ENCODE data around the gene MDP1. TPM values are rescaled to one million over a fixed set of nuclear protein-coding genes. Genes with fewer than 3 reads are reported as not detected.

Gene MDP1
- total and polyA plus RNA-seq, 2 of the 8 experiments (the other 6 are each of a cell fraction or from before 2014, with no cell fraction given): 17.7 to 32.2 TPM

DNA sequence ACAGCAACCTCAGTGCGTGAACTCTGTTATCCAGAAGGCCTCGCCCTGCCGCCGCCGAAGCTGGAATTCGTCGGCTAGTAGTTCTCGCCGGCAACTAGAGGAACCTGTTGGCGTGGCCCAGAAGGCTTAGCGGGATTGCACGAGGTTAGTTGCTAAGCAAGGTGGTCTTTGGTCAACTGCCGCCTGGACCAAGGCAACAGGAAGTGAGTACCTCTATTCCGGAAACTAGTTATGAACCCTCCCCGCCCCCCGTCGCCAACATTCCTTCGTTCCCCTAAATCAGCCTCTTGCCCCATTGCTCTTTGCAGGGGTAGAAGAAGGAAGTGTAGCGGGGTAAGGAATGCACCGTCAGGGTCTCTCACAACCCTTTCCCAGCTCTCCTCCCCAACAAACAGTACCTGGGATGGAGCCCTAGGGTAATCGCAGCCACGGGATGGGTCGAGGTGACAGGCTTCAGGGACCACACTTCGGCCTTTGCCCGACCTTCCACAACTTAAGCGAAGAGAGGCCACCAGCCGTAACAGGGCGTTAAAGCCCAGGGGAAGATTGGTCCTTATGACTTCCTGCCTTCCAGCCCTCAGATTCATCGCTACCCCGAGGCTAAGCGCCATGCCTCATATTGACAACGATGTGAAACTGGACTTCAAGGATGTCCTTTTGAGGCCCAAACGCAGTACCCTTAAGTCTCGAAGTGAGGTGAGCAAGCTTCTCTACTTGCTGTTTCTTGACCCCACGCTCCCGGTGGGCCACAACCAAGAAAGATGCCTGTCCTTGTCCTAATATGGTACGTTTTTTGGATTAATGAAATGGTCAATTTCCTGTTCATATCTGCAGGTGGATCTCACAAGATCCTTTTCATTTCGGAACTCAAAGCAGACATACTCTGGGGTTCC is 17.0 kb upstream of the MDP1 start, which contains the start of gene GMPR2 (continued):
- TF ChIP-seq, protein P1, sequence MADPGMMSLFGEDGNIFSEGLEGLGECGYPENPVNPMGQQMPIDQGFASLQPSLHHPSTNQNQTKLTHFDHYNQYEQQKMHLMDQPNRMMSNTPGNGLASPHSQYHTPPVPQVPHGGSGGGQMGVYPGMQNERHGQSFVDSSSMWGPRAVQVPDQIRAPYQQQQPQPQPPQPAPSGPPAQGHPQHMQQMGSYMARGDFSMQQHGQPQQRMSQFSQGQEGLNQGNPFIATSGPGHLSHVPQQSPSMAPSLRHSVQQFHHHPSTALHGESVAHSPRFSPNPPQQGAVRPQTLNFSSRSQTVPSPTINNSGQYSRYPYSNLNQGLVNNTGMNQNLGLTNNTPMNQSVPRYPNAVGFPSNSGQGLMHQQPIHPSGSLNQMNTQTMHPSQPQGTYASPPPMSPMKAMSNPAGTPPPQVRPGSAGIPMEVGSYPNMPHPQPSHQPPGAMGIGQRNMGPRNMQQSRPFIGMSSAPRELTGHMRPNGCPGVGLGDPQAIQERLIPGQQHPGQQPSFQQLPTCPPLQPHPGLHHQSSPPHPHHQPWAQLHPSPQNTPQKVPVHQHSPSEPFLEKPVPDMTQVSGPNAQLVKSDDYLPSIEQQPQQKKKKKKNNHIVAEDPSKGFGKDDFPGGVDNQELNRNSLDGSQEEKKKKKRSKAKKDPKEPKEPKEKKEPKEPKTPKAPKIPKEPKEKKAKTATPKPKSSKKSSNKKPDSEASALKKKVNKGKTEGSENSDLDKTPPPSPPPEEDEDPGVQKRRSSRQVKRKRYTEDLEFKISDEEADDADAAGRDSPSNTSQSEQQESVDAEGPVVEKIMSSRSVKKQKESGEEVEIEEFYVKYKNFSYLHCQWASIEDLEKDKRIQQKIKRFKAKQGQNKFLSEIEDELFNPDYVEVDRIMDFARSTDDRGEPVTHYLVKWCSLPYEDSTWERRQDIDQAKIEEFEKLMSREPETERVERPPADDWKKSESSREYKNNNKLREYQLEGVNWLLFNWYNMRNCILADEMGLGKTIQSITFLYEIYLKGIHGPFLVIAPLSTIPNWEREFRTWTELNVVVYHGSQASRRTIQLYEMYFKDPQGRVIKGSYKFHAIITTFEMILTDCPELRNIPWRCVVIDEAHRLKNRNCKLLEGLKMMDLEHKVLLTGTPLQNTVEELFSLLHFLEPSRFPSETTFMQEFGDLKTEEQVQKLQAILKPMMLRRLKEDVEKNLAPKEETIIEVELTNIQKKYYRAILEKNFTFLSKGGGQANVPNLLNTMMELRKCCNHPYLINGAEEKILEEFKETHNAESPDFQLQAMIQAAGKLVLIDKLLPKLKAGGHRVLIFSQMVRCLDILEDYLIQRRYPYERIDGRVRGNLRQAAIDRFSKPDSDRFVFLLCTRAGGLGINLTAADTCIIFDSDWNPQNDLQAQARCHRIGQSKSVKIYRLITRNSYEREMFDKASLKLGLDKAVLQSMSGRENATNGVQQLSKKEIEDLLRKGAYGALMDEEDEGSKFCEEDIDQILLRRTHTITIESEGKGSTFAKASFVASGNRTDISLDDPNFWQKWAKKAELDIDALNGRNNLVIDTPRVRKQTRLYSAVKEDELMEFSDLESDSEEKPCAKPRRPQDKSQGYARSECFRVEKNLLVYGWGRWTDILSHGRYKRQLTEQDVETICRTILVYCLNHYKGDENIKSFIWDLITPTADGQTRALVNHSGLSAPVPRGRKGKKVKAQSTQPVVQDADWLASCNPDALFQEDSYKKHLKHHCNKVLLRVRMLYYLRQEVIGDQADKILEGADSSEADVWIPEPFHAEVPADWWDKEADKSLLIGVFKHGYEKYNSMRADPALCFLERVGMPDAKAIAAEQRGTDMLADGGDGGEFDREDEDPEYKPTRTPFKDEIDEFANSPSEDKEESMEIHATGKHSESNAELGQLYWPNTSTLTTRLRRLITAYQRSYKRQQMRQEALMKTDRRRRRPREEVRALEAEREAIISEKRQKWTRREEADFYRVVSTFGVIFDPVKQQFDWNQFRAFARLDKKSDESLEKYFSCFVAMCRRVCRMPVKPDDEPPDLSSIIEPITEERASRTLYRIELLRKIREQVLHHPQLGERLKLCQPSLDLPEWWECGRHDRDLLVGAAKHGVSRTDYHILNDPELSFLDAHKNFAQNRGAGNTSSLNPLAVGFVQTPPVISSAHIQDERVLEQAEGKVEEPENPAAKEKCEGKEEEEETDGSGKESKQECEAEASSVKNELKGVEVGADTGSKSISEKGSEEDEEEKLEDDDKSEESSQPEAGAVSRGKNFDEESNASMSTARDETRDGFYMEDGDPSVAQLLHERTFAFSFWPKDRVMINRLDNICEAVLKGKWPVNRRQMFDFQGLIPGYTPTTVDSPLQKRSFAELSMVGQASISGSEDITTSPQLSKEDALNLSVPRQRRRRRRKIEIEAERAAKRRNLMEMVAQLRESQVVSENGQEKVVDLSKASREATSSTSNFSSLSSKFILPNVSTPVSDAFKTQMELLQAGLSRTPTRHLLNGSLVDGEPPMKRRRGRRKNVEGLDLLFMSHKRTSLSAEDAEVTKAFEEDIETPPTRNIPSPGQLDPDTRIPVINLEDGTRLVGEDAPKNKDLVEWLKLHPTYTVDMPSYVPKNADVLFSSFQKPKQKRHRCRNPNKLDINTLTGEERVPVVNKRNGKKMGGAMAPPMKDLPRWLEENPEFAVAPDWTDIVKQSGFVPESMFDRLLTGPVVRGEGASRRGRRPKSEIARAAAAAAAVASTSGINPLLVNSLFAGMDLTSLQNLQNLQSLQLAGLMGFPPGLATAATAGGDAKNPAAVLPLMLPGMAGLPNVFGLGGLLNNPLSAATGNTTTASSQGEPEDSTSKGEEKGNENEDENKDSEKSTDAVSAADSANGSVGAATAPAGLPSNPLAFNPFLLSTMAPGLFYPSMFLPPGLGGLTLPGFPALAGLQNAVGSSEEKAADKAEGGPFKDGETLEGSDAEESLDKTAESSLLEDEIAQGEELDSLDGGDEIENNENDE (IDR thresholded peaks at IDR 0.05; ENCODE audit: insufficient replicate concordance, low read length): no peak
- TF ChIP-seq FOSL1 (IDR thresholded peaks at IDR 0.05; ENCODE audit: insufficient read depth, low read depth, low read length): no peak

Measured in H1 (cell line).